OCI-LY1 (cell line): ENCODE measurements around the gene CD248.

Source experiments
- CTCF ChIP-seq: fragments of 200-600 bp; sonication (generic), shearing (Covaris generic); IDR thresholded peaks from 2 replicates; pipeline ENCODE4 v1.5.1; 2017; ENCODE audit warnings: mild to moderate bottlenecking, antibody characterized with exemption, low read length, moderate library complexity, mixed read lengths
- EZH2 ChIP-seq: fragments of 200-600 bp; sonication (generic), shearing (Covaris generic); IDR thresholded peaks from 2 replicates; pipeline ENCODE4 v1.8.0; 2017; ENCODE audit warnings: borderline replicate concordance, mixed run types, mild to moderate bottlenecking, antibody characterized with exemption, low read length, moderate library complexity, mixed read lengths

GRCh38 chr11:66365166-66365565 lies 48.3 kb upstream of the CD248 start:
- TF ChIP-seq CTCF (no peak), EZH2 (no peak)
